Measurements from ENCODE around the gene MBOAT1. TPM values are rescaled to one million over a fixed set of nuclear protein-coding genes. Genes with fewer than 3 reads are reported as not detected.
A peak's percentile ranks its signal among the peaks of the same experiment; 100 is the strongest.

MBOAT1 gene
- total RNA-seq, 1 donor from 2014 or later = 83.3 TPM

GRCh38 chr6:20236909-20237600, 24.8 kb upstream of the MBOAT1 start:
- TF ChIP-seq CTCF (conservative IDR thresholded peaks at IDR 0.05) = no peak
- Mint-ChIP-seq H3K36me3 (no peaks in the 10 kb centered on the region), H3K4me3 (peak overlapping the region; percentile 59), H3K4me1 (ENCODE audit: unreplicated experiment) (peaks cover 10% of the 10 kb centered on the region), H3K27ac (peak overlapping the region; percentile 96), H3K9me3 (no peaks in the 10 kb centered on the region), H3K27me3 (no peaks in the 10 kb centered on the region)
- DNase-seq (ENCODE audit: extremely low spot score, unreplicated experiment) = no peak

- DNase-seq (ENCODE audit: extremely low spot score, unreplicated experiment) = no peak
- H3K36me3 Mint-ChIP-seq = no peaks in the 10 kb centered on the region
- H3K27me3 Mint-ChIP-seq = no peaks in the 10 kb centered on the region
- H3K27ac Mint-ChIP-seq = peak overlapping the region; percentile 96
- TF ChIP-seq CTCF (conservative IDR thresholded peaks at IDR 0.05) = no peak
- no peak overlapping the region for H3K4me3 Mint-ChIP-seq
- H3K9me3 Mint-ChIP-seq = no peaks in the 10 kb centered on the region
- peaks cover 10% of the 10 kb centered on the region for H3K4me1 Mint-ChIP-seq (ENCODE audit: unreplicated experiment)
These were observed 24.1 kb upstream of the MBOAT1 start for GRCh38 chr6:20236344-20236743.

- no peak overlapping the region for H3K4me3 Mint-ChIP-seq
- H3K36me3 Mint-ChIP-seq = no peaks in the 10 kb centered on the region
These were observed 22.8 kb upstream of the MBOAT1 start for GRCh38 chr6:20235041-20235440.

GRCh38 chr6:20234136-20234535, 21.9 kb upstream of the MBOAT1 start:
- Mint-ChIP-seq H3K4me3 (no peak overlapping the region), H3K4me1 (ENCODE audit: unreplicated experiment) (peaks cover 10% of the 10 kb centered on the region)

More at GRCh38 chr6:20235041-20235440, 22.8 kb upstream of the MBOAT1 start:
- no peak for DNase-seq (ENCODE audit: extremely low spot score, unreplicated experiment)
- H3K27me3 Mint-ChIP-seq = no peaks in the 10 kb centered on the region
- TF ChIP-seq CTCF (conservative IDR thresholded peaks at IDR 0.05) = no peak
- H3K4me1 Mint-ChIP-seq (ENCODE audit: unreplicated experiment) = peaks cover 10% of the 10 kb centered on the region
- H3K9me3 Mint-ChIP-seq = no peaks in the 10 kb centered on the region
- H3K27ac Mint-ChIP-seq = peak overlapping the region; percentile 65

GRCh38 chr6:20233007-20233730, 20.9 kb upstream of the MBOAT1 start:
- no peak for TF ChIP-seq CTCF (conservative IDR thresholded peaks at IDR 0.05)
- H3K9me3 Mint-ChIP-seq = no peaks in the 10 kb centered on the region
- no peaks in the 10 kb centered on the region for H3K27me3 Mint-ChIP-seq
- peaks cover 6% of the 10 kb centered on the region for H3K4me1 Mint-ChIP-seq (ENCODE audit: unreplicated experiment)
- DNase-seq (ENCODE audit: extremely low spot score, unreplicated experiment) = no peak
- H3K27ac Mint-ChIP-seq = no peak overlapping the region
- no peak overlapping the region for H3K4me3 Mint-ChIP-seq
- no peaks in the 10 kb centered on the region for H3K36me3 Mint-ChIP-seq

More at GRCh38 chr6:20234136-20234535, 21.9 kb upstream of the MBOAT1 start:
- no peaks in the 10 kb centered on the region for H3K9me3 Mint-ChIP-seq
- H3K36me3 Mint-ChIP-seq = no peaks in the 10 kb centered on the region
- TF ChIP-seq CTCF (conservative IDR thresholded peaks at IDR 0.05) = no peak
- H3K27me3 Mint-ChIP-seq = no peaks in the 10 kb centered on the region
- H3K27ac Mint-ChIP-seq = no peak overlapping the region
- DNase-seq (ENCODE audit: extremely low spot score, unreplicated experiment) = no peak
